ENCODE measurements around the gene IRS2. TPM values are rescaled to one million over a fixed set of nuclear protein-coding genes. Genes with fewer than 3 reads are reported as not detected.

IRS2 gene
- total and polyA plus RNA-seq, 4 donors, result 6.8 to 27.1 (median 15.4) TPM

DNA sequence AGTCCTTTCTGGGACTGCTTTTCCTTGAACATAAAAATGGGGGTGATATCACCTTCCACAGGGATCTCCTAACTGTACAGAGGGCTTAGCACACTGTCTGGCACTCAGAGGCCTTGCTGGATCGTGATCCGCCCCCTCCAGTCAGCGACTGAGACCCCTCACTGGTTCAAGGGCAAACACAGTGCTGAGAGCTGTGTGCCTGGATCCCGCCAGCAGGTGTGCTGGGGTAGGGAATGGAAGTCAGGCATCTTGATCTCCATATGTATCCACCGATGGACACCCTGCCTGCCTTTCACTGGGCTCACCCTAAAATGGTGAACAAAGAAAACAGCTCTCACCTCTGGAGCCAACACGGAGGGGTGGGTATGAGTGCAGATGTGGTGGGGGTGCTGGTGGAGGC is 64.3 kb downstream of the IRS2 start:
- H3K27me3 ChIP-seq (ENCODE audit: control insufficient read depth in 3 of 3, insufficient read depth in 3 of 3, low read length in 2 of 3), result no peaks in the 10 kb centered on the region
- WGBS, 2 donors, result 89 to 91% methylated on average over 6 of the region's 6 CpGs
- TF ChIP-seq, protein P1, sequence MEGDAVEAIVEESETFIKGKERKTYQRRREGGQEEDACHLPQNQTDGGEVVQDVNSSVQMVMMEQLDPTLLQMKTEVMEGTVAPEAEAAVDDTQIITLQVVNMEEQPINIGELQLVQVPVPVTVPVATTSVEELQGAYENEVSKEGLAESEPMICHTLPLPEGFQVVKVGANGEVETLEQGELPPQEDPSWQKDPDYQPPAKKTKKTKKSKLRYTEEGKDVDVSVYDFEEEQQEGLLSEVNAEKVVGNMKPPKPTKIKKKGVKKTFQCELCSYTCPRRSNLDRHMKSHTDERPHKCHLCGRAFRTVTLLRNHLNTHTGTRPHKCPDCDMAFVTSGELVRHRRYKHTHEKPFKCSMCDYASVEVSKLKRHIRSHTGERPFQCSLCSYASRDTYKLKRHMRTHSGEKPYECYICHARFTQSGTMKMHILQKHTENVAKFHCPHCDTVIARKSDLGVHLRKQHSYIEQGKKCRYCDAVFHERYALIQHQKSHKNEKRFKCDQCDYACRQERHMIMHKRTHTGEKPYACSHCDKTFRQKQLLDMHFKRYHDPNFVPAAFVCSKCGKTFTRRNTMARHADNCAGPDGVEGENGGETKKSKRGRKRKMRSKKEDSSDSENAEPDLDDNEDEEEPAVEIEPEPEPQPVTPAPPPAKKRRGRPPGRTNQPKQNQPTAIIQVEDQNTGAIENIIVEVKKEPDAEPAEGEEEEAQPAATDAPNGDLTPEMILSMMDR (IDR thresholded peaks at IDR 0.05; ENCODE audit: control extremely low read depth, extremely low read depth), result no peak
- no peak overlapping the region for H3K27ac ChIP-seq (ENCODE audit: low read depth in 1 of 2, low read length in 1 of 2)
- H3K9ac ChIP-seq (ENCODE audit: insufficient read depth in 1 of 2, low read length in 2 of 2), result no peak overlapping the region
- no peaks in the 10 kb centered on the region for H3K9me3 ChIP-seq (ENCODE audit: control insufficient read depth in 4 of 4, insufficient read depth in 3 of 4, low read length in 3 of 4)
- no peak overlapping the region for H3K4me3 ChIP-seq
- H3K4me1 ChIP-seq (ENCODE audit: control insufficient read depth in 5 of 5, insufficient read depth in 5 of 5, low read length in 5 of 5), result peaks cover 0 to 10% (median 2%) of the 10 kb centered on the region in 5 donors
- DNase-seq (no peak), ATAC-seq (ENCODE audit: insufficient read depth, low FRiP score) (no peak)
- H3K36me3 ChIP-seq (ENCODE audit: control insufficient read depth in 4 of 4, insufficient read depth in 4 of 4, low read length in 4 of 4), result no peaks in the 10 kb centered on the region

DNA sequence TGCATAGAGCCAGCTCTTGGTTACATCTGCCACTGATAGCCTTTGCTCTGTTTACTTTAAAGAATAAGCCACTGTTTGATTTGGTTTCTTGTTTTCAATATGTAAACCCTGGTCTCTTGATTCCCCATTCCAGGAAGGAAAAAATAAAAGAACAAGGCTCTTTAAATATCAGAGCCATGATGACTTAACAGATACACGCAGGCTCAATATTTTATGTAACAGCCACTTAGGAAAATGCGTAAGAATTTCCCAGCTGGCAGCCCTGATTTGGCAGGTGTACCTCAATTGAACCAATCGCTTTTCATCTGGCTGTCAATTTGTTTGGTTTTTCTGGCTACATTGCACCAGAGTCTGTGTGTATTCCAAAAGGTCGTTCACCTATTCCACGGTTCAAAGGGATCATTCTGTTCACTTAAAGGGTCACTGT is 65.6 kb downstream of the IRS2 start:
- DNase-seq (no peak), ATAC-seq (ENCODE audit: insufficient read depth, low FRiP score) (no peak)
- Histone ChIP-seq H3K4me3 (no peak overlapping the region), H3K9ac (ENCODE audit: insufficient read depth in 1 of 2, low read length in 2 of 2) (no peak overlapping the region), H3K27me3 (ENCODE audit: control insufficient read depth in 3 of 3, insufficient read depth in 3 of 3, low read length in 2 of 3) (no peaks in the 10 kb centered on the region), H3K36me3 (ENCODE audit: control insufficient read depth in 4 of 4, insufficient read depth in 4 of 4, low read length in 4 of 4) (no peaks in the 10 kb centered on the region), H3K9me3 (ENCODE audit: control insufficient read depth in 4 of 4, insufficient read depth in 3 of 4, low read length in 3 of 4) (no peaks in the 10 kb centered on the region), H3K27ac (ENCODE audit: low read depth in 1 of 2, low read length in 1 of 2) (no peak overlapping the region), H3K4me1 (ENCODE audit: control insufficient read depth in 5 of 5, insufficient read depth in 5 of 5, low read length in 5 of 5) (peaks cover 0 to 10% (median 2%) of the 10 kb centered on the region in 5 donors)
- TF ChIP-seq, protein P1 (IDR thresholded peaks at IDR 0.05; ENCODE audit: control extremely low read depth, extremely low read depth), result no peak
- 47 to 71% methylated on average over 5 of the region's 5 CpGs for WGBS, 2 donors

DNA sequence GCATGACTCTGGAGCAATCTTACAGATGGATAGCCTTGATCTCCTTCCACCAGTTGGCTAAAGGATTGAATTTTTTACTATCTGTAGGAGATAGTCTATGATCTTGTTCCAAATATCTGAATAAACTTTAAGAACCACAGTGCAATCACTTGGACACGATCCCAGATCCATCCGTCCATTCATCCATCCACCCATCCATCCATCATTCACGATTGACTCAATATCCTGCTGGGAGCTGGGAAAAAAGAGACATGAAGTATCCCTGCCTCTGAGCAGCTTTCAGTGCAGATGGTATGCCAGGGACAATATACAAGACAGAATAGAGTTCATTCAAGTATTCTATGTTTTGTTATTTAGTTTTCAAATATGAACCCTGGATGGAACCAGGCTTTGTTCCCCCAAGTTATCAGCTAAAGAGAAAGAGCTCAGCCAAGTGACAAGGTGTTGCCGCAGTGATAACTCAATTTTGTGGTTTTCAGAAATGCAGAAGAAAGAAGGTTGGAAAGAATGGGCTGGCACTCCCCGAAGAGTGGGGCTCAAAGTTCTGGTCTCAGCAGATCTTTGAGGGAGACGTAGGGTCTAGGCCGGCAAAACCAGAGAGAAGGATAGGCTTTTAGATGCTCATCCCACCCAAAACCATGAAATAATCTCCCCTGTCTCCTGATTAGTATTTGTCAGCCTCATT is 66.3 kb downstream of the IRS2 start:
- H3K9ac ChIP-seq (ENCODE audit: insufficient read depth in 1 of 2, low read length in 2 of 2), result no peak overlapping the region
- TF ChIP-seq, protein P1 (IDR thresholded peaks at IDR 0.05; ENCODE audit: control extremely low read depth, extremely low read depth), result no peak
- H3K36me3 ChIP-seq (ENCODE audit: control insufficient read depth in 4 of 4, insufficient read depth in 4 of 4, low read length in 4 of 4), result no peaks in the 10 kb centered on the region
- H3K4me1 ChIP-seq (ENCODE audit: control insufficient read depth in 5 of 5, insufficient read depth in 5 of 5, low read length in 5 of 5), result peaks cover 0 to 10% (median 2%) of the 10 kb centered on the region in 5 donors
- no peaks in the 10 kb centered on the region for H3K27me3 ChIP-seq (ENCODE audit: control insufficient read depth in 3 of 3, insufficient read depth in 3 of 3, low read length in 2 of 3)
- DNase-seq (no peak), ATAC-seq (ENCODE audit: insufficient read depth, low FRiP score) (no peak)
- H3K27ac ChIP-seq (ENCODE audit: low read depth in 1 of 2, low read length in 1 of 2), result no peak overlapping the region
- H3K9me3 ChIP-seq (ENCODE audit: control insufficient read depth in 4 of 4, insufficient read depth in 3 of 4, low read length in 3 of 4), result no peaks in the 10 kb centered on the region
- no peak overlapping the region for H3K4me3 ChIP-seq
- WGBS, 2 donors, result 50 to 65% methylated on average over 7 of the region's 7 CpGs

DNA sequence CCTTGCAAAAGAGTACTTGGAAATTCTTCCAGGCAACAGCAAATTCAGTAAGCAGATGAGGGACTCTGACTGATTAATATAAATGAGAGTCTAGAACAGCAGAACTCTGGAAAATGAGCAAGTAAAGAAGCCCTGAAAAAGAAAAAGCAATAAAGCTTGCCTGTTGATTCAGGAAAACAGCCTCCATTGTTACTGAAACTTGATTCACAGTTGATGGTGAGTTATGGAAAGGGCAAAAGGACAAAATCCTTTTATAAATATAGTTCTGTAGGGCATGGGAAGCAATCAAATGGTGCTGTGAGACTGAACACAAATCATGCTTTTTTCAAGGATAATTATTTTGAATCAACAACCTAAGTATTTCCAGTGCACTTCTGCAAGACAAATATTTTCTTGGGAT is 67.7 kb downstream of the IRS2 start:
- no peaks in the 10 kb centered on the region for H3K36me3 ChIP-seq (ENCODE audit: control insufficient read depth in 4 of 4, insufficient read depth in 4 of 4, low read length in 4 of 4)
- H3K27me3 ChIP-seq (ENCODE audit: control insufficient read depth in 3 of 3, insufficient read depth in 3 of 3, low read length in 2 of 3), result no peaks in the 10 kb centered on the region
- peaks cover 0 to 10% (median 0%) of the 10 kb centered on the region in 5 donors for H3K4me1 ChIP-seq (ENCODE audit: control insufficient read depth in 5 of 5, insufficient read depth in 5 of 5, low read length in 5 of 5)
- DNase-seq (no peak), ATAC-seq (ENCODE audit: insufficient read depth, low FRiP score) (no peak)
- no peak overlapping the region for H3K9ac ChIP-seq (ENCODE audit: insufficient read depth in 1 of 2, low read length in 2 of 2)
- no peak overlapping the region for H3K27ac ChIP-seq (ENCODE audit: low read depth in 1 of 2, low read length in 1 of 2)
- H3K4me3 ChIP-seq, result no peak overlapping the region
- TF ChIP-seq, protein P1 (IDR thresholded peaks at IDR 0.05; ENCODE audit: control extremely low read depth, extremely low read depth), result no peak
- no peaks in the 10 kb centered on the region for H3K9me3 ChIP-seq (ENCODE audit: control insufficient read depth in 4 of 4, insufficient read depth in 3 of 4, low read length in 3 of 4)

Measured in lung (tissue), 12 donors.